GM20000 (cell line): ENCODE data around the gene SH3BP1.
"Not testable (repeated sequence)": the region's sequence is repeated elsewhere in the genome, so short reads cannot be mapped to it uniquely, and the experiment has no call there.

Experiments used
- DNase-seq: peaks from one replicate; pipeline ENCODE4 v3.0.0; 2012; ENCODE audit warnings: low spot score
- TF ChIP-seq, protein P1 (sequence below): IDR thresholded peaks from 2 replicates; pipeline ENCODE4 v1.5.1; 2012; ENCODE audit warnings: mild to moderate bottlenecking, control low read depth; ENCODE audit errors: extremely low read depth, missing control alignments

SH3BP1 gene

GRCh38 chr22:37647928-37648327 lies 8.5 kb downstream of the SH3BP1 start:
- no peak for DNase-seq
- TF ChIP-seq, protein P1, sequence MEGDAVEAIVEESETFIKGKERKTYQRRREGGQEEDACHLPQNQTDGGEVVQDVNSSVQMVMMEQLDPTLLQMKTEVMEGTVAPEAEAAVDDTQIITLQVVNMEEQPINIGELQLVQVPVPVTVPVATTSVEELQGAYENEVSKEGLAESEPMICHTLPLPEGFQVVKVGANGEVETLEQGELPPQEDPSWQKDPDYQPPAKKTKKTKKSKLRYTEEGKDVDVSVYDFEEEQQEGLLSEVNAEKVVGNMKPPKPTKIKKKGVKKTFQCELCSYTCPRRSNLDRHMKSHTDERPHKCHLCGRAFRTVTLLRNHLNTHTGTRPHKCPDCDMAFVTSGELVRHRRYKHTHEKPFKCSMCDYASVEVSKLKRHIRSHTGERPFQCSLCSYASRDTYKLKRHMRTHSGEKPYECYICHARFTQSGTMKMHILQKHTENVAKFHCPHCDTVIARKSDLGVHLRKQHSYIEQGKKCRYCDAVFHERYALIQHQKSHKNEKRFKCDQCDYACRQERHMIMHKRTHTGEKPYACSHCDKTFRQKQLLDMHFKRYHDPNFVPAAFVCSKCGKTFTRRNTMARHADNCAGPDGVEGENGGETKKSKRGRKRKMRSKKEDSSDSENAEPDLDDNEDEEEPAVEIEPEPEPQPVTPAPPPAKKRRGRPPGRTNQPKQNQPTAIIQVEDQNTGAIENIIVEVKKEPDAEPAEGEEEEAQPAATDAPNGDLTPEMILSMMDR, result no peak

DNA sequence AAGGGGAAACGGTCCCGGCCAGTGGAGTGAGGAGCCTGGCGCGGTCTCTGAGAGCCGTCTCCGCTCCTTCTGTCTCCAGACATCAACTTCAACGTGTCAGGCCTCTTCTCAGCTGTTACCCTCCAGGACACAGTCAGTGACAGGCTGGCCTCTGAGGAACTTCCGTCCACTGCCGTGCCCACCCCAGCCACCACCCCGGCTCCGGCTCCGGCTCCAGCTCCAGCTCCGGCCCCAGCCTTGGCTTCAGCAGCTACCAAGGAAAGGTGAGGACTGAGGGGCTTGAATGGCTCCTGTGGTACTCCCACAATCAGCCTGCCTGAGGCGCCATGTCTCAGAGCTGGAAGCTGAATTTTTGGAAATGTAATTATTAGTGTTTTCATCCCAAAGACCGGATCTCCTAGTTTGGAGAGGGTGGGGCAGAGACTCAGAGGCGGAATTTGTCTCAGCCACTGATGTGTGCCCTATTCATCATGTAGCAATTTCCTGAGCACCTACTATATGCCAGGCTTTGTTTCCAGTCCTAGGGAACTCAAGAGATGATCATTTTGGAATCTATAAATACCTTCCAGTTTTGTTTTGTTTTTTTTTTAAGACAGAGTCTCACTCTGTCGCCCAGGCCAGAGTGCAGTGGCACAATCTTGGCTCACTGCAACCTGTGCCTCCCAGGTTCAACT lies 11.1 kb downstream of the SH3BP1 start:
- TF ChIP-seq, protein P1, result no peak
- no peak for DNase-seq

DNA sequence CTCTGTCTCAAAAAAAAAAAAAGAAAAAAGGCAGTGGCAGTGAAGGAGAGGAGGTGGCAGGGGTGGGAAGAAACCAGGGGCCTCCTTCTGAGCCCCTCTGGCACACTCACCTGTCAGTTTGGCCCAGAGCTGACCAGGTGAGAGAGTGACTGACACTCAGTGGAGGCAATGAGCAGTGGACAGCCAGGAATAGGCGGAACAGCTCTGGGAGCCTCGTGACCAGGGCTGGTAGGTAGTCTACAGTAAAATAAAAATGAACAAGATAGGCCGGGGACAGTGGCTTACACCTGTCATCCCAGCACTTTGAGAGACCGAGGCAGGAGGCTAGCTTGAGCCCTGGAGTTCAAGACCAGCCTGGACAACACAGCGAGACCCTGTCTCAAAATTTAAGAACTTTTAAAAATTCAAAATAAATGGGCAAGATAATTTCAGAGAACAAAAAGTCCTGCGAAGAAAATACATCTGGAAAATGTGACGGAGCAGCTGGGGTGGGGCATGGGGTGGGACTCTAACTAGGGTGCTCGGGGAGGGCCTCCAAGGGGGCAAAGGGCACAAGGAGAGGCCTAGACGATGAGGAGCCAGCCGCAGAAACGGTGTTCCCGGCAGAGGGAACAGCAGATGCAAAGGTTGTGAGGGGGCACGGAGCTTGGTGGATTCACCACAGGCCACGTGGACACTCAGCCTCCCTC lies 15.2 kb downstream of the SH3BP1 start:
- TF ChIP-seq, protein P1, result no peak
- no peak for DNase-seq

- TF ChIP-seq, protein P1, result no peak
- no peak for DNase-seq
Measured at GRCh38 chr22:37655252-37655563, 15.7 kb downstream of the SH3BP1 start.

- DNase-seq, result not testable (repeated sequence)
Measured at GRCh38 chr22:37656583-37656982, 17.1 kb downstream of the SH3BP1 start.

- TF ChIP-seq, protein P1, result no peak
- DNase-seq, result no peak
Measured at GRCh38 chr22:37657590-37658132, 18.2 kb downstream of the SH3BP1 start.

DNA sequence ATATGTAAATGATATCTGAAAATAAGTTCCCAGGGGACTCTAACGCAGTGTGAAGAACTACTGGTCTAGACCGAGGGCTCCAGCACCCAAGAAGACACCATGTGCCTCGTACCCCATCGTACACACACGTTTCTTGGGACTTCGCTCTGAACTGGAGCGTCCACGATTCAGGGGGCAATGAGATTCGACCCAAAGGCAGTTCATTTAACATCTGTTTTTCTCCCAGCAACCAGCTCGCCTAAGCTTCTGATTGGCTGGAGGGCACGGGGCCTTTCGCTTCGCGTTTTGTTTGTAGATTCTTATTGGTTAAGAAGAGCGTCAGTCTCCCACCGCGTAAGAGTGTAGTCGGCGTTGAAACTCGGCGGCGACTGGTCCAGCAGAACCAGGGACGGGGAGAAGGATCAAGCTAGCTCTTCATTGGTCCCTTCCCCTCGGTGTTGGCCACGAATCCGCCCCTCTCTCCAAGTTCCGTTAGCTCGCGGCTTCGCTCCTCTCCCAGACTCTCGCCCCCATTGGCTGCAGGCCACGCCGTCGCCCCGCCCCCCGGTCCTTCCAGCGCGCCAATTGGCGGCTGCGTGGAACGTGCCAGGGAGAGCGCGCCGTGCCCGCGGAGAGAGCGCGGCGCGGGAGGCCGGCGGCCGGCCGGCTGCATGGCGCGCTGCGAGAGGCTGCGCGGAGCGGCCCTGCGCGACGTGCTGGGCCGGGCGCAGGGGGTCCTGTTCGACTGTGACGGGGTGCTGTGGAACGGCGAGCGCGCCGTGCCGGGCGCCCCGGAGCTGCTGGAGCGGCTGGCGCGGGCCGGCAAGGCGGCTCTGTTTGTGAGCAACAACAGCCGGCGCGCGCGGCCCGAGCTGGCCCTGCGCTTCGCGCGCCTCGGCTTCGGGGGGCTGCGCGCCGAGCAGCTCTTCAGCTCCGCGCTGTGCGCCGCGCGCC lies 18.9 kb downstream of the SH3BP1 start, which contains the start of gene PDXP:
PDXP (plus strand) TSS at position 591 of the 933 bp plus-strand sequence; CDS start at position 651, 60 bp downstream.
- DNase-seq, result peak; percentile 99
- TF ChIP-seq, protein P1, result no peak
